Retinal pigment epithelial cell (primary cell): ENCODE data around the gene NFKBIL1.
"Not testable (repeated sequence)": the region's sequence is repeated elsewhere in the genome, so short reads cannot be mapped to it uniquely, and the experiment has no call there.

Source experiments
- DNase-seq: peaks from one replicate; pipeline ENCODE4 v3.0.0-alpha.2; 2010; ENCODE audit warnings: low read depth
- H3K4me3 ChIP-seq: 2 replicates; pipeline ENCODE4 v1.5.1; 2011; ENCODE audit warnings: mild to moderate bottlenecking, low read length, control low read depth, moderate library complexity
- TF ChIP-seq, protein P1 (sequence below): conservative IDR thresholded peaks from 2 replicates; pipeline ENCODE4 v1.5.1; 2011; ENCODE audit warnings: low read depth, low read length, control low read depth, inconsistent platforms

Gene NFKBIL1

DNA sequence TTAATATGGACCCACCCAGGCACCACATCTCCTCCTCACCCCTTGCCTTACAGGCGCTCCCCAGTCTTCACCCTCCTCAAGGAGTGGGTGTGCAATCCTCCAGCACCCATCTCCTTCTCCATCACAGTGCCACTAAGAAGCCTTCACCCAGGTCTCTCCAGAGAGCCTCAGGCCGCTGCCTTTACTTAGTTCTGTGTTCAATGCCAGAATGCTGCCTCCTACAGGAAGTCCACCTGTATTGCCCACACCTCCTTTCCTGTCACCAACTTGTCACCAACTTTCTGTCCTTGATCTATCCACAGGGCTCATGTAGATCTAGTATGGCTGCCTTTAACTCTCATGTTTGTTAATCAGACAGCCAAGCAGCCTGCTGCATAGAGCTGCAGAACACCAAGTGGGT lies 38.1 kb downstream of the NFKBIL1 start:
- no peak for DNase-seq
- TF ChIP-seq, protein P1, sequence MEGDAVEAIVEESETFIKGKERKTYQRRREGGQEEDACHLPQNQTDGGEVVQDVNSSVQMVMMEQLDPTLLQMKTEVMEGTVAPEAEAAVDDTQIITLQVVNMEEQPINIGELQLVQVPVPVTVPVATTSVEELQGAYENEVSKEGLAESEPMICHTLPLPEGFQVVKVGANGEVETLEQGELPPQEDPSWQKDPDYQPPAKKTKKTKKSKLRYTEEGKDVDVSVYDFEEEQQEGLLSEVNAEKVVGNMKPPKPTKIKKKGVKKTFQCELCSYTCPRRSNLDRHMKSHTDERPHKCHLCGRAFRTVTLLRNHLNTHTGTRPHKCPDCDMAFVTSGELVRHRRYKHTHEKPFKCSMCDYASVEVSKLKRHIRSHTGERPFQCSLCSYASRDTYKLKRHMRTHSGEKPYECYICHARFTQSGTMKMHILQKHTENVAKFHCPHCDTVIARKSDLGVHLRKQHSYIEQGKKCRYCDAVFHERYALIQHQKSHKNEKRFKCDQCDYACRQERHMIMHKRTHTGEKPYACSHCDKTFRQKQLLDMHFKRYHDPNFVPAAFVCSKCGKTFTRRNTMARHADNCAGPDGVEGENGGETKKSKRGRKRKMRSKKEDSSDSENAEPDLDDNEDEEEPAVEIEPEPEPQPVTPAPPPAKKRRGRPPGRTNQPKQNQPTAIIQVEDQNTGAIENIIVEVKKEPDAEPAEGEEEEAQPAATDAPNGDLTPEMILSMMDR, result peak; percentile 59
- H3K4me3 ChIP-seq, result no peak overlapping the region

DNA sequence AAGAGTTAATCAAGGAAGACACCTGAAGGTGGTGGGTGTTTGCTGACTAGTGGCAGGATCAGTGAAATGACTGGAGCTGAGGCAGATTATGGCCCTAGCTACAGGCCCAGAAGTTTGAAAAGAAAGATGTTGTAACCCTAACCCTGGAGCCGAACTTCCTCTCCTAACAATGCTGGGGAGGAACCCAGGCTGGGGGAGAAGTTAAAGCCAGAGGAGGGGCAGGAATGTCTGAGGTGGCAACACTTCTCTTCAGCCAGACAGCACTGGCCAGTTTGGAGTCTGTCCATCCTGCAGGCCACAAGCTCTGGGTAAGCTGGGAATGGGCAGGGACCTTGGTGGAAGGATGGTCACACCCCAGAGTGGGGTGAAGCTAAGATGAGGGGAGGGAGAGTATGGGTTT lies 38.6 kb downstream of the NFKBIL1 start, which contains the start of gene LST1:
Gene LST1 (plus strand): TSS at position 270 of the 400 bp plus-strand sequence. CDS start 1,023 bp downstream, outside the sequence.
- TF ChIP-seq, protein P1, result no peak
- H3K4me3 ChIP-seq, result no peak within 1 kb of the TSS
- no peak for DNase-seq

DNA sequence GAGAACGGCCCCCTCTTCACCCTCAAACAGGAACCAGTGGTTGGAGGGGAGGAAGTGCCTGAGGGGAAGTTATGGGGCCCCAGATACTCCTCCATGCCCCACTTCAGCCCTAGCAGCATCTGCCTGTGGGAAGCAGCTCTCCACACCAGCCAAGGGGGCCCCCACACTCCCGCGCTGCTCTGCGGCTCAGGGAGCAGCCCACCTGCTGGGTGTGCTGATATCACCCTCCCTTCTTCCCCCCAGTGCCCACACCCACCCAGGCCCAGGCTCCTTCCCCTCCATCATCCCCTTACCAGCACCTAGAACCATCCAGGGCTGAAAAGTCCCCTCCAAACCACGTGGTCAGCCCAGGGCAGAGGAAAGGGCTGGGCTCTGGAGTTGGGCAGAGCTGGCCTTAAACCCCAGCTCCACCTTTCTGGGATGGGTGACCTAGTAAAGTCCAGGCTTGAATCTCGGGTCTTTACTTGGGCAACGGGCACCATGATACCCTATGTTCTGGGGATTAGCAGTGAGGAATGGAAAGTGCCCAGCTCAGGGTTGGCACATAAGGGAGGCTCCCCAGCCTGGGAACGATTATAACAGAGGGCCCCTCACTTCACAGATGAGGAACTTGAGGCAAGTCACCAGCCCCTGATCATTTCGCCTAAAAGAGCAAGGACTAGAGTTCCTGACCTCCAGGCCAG lies 39.3 kb downstream of the NFKBIL1 start:
- no peak for DNase-seq

DNA sequence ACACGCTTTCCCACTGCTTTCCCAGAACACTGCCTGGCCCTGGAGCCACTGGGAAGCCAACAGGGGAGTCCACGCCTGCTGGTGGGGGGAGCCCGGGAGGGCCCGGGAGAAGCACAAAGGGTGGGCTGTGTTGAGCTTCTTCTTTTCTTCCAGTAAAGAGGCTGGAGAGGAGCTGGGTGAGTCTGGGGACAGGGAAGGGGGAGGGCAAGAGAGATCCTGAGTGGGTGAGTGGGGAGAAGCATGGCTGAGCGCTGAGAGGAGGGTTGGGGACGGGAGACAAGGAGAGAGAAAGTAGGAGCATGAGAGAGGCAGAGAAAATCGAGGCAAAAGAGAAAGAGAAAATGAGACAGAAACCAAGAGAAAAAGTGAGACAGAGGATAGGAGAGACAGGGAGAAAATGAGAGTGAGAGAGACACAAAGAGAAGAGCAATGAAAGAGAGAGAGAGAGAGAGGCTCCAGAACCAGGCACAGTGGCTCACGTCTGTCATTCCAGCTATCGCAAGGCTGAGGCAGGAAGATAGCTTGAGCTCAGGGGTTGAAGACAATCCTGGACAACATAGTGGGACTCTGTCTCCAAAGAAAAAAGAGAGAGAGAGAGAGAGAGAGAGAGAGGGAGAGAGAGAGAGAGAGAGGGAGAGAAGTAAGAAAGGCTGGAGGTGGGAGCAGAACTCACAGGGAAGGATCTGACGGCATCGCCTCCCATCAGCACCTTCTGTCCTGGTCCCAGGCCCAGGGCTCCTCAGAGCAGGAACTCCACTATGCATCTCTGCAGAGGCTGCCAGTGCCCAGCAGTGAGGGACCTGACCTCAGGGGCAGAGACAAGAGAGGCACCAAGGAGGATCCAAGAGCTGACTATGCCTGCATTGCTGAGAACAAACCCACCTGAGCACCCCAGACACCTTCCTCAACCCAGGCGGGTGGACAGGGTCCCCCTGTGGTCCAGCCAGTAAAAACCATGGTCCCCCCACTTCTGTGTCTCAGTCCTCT lies 40.7 kb downstream of the NFKBIL1 start:
- TF ChIP-seq, protein P1, result no peak
- no peak for DNase-seq
- H3K4me3 ChIP-seq, result no peak overlapping the region

More for the DNA sequence above, 39.3 kb downstream of the NFKBIL1 start:
- TF ChIP-seq, protein P1, result no peak
- no peak overlapping the region for H3K4me3 ChIP-seq

DNA sequence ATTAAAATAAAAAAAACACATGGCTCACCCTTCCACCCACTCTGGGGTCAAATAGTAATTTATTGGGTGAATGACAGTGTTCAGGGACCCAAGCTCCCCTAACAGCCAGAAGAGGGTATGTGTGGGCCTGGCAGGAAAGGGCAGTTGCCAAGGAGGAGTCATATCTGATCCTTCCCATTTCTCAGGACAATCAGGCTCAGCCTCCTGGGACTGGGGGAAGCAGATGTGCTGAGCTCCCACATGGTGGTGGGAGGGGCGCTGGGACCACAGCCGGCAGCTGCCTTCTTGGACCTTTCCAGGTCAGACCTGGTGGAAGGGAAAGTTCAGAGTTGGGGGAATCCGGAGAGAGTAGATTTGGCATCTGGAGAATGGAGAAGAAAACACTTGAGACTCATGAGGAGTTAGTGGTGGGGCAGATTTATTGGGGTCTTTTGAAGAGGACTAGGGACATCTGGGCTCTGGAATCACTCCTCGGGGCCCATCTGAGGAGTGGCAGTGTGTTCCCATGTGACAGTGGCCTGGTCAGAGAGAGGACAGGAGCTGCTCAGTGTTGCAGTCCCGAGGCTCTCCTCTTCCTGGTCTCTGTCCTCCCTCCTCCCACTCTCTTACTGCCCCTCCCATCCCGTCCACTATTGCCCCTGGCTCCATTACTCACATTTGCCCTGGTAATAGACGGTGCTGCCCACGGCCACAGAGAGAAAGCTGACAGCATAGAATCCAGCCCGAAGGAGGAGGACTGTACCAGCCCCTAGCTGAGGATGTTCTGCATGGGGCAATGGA lies 41.7 kb downstream of the NFKBIL1 start:
- H3K4me3 ChIP-seq, result no peak overlapping the region
- TF ChIP-seq, protein P1, result no peak
- DNase-seq, result no peak

DNA sequence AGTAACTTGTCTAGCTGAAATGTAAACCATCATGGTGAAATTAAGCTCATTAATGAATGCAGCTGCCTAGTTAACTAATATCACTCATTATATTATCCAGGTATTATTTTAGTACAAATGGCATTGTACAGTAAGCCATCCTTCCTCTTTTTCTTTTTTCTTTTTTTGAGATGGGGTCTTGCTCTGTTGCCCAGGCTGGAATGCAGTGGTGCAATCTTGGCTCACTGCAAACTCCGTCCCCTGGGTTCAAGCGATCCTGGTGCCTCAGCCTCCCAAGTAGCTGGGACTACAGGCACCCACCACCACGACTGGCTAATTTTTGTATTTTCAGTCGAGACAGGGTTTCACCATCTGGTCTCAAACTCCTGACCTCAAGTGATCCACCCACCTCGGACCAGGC lies 43.3 kb downstream of the NFKBIL1 start:
- not testable (repeated sequence) for DNase-seq

DNA sequence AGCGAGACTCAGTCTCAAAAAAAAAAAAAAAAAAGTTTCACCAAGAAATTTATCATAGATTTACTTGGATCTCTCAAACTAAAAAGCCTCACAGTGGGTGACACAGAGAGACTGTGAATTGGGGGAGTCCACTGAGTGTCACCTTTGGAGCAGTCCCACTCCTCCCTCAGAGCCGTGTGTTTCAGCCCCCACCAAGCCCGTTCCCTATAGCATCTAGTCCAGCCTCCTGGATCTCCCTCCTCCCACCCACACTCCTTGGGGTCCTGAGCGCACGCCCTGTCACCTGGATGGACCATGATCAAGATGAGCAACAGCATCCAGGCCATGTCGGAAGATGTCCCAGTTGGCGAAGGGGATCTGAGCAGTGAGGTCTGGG lies 45.0 kb downstream of the NFKBIL1 start:
- TF ChIP-seq, protein P1, result no peak
- no peak for DNase-seq
- no peak overlapping the region for H3K4me3 ChIP-seq

More for the DNA sequence above, 43.3 kb downstream of the NFKBIL1 start:
- H3K4me3 ChIP-seq, result not testable (repeated sequence)
